NCI-H2227 (cell line): Measurements from ENCODE around the gene KBTBD3.

Experiments used
- DNase-seq: peaks from one replicate; lab custom pipeline; 2025; ENCODE audit not compliant: unreplicated experiment; lab: John Stamatoyannopoulos, UW

The KBTBD3 gene, protein sequence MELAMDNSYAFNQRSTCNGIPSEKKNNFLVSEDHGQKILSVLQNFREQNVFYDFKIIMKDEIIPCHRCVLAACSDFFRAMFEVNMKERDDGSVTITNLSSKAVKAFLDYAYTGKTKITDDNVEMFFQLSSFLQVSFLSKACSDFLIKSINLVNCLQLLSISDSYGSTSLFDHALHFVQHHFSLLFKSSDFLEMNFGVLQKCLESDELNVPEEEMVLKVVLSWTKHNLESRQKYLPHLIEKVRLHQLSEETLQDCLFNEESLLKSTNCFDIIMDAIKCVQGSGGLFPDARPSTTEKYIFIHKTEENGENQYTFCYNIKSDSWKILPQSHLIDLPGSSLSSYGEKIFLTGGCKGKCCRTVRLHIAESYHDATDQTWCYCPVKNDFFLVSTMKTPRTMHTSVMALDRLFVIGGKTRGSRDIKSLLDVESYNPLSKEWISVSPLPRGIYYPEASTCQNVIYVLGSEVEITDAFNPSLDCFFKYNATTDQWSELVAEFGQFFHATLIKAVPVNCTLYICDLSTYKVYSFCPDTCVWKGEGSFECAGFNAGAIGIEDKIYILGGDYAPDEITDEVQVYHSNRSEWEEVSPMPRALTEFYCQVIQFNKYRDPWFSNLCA

DNA sequence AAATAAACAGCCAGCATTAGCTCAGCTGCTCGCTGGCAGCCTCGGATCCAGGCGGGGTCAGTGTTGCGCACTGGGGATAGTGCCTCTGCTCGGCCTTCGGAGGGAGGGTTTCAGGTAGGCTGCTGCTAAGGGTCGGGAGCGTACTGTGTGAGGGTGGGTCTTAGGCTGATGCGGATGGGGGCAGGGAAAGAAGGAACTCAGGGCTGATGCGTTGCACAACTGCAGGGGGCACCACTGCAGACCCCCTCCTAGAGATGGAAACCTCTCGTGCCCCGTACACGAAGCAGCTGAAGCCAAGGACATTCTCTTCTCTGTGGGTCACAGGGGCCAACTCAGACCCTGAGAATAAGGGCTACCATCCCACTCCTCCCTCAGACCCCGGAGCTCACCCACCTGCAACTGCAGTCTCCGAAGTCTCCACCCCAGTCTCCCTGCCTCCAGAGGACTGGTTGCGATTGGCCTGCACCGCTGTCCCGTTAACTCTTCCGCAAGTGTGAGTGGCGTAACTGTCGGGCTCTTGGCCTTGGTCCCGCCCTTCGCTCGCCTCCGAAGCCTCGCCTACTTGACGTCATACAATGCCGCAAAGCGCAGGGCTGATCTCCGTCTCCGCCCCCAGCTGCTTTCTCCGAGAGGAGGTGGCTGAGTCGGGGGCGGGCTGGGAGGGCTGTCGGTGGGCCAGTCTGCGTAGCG is at the start of gene KBTBD3:
Gene KBTBD3, minus strand, starts transcription at position 429 of the 690 bp plus-strand sequence. CDS start 18,250 bp downstream, outside the sequence.
- DNase-seq: peak; percentile 98

DNA sequence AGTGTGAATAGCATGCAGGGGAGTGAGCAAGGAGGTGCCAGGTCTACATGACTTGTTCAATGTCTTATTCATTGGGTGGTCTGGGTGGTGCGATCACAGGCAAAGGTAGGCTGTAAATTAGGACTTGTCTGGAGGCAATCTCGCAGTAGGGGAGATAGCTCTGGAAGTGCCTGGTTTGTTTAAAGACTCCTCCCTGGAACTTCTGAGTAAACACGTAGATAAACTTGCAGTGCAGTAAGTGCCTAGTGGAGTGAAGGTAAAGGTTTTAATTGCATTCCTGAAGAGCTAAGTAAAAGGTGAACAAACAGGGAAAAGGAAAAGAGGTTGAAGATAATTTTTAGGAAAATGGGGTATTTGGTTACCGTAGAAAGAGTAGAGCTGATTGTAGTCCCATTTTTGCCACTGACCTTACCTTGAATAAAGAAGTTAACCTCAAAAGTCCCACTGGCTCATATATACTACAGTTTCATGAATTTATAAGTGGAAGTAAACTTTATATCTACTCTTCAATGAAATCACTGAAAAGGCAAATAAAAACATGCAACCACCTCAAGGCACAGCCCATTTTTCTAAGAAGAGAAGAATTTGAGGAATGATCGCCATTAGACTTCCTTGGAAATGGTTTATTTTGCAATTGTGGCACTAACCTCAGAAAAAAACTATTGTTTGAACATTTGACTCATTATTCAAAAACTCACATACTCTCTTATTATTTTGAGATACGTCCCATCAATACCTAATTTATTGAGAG is 44.6 kb upstream of the KBTBD3 start:
- no peak for DNase-seq

DNA sequence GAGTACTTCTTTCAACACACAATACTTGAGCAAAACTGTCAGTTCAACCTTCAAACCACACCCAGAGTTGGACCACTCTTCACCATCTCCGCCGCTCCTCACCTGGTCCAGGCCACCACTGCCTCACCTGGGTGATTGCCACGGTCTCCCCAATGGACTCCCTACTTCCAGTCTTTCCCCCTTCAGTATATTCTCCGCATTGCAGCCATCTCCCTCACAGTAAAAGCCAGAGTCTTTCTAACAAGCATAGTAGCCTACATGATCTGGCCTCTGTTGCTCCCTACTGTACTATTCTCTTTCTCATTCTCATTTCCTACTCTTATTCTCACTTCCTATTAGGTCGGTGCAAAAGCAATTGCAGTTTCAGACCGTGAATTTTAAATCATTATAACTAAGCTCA is 28.8 kb upstream of the KBTBD3 start:
- DNase-seq: no peak

DNA sequence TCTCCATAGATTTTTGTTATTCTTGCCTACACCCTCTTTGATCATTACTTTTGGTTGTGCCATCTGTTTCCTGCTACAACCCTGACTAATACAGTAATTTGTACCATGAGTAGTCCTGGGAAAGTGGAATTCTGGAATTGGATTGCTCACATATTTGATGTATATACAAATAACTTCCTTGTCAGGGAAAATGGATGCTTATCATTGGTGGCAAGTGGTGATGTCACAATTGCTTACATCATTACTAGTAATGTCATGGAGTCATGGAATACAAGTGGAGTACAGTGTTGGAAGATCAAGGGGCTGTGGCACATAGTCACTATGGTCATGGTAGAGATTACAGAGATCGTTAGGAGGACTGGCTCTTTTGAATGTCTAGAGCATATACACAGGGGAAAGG is 24.7 kb upstream of the KBTBD3 start:
- DNase-seq: no peak

DNA sequence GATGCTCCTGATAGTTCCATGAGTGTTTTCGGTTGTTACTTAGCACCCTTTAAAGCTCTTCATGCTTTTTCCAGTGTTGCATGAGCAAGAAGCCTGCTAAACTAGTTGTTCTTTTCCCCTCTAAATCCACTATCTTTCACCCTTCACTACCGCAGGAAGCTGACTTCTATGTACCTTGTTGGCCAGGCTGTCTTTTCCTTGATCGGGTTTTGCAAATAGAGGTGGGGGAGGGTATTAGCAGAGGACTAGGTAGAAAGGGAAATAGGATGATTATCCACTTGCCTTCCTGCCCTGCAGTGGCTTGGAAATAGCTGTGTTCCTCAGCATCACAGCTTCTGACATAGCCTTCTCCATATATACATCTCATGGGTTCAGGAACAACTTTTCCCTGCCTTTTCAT is 24.2 kb upstream of the KBTBD3 start:
- DNase-seq: no peak

DNA sequence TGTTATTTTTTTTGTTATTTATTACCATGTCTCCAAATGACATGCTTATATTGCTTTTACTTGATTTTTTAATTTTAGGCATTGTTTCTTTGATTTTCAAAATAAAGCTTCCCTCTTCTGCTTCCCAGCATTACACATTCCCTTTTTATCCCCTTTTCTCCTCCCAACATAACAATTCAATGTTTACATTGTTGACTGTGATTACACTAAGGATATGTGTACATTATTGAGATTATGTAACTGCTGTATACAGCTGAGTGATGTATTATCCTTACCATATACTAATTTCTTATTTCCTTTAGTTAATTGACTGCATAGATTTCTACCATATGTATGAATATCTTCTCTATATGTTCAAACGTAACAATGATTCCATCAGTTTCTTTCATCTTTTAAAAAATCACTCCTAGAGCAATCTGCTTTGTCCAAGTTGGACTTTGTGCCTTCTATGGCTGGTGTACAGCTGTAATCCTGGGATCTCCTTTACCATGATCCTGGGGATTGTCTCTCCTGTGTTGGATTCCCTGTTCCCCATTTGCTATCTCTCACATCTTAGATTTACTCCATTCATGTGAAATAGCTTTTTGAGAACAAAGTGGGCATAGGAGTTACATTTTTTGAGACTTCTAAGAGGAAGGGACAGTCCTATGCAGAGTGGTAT is 21.9 kb upstream of the KBTBD3 start:
- no peak for DNase-seq

DNA sequence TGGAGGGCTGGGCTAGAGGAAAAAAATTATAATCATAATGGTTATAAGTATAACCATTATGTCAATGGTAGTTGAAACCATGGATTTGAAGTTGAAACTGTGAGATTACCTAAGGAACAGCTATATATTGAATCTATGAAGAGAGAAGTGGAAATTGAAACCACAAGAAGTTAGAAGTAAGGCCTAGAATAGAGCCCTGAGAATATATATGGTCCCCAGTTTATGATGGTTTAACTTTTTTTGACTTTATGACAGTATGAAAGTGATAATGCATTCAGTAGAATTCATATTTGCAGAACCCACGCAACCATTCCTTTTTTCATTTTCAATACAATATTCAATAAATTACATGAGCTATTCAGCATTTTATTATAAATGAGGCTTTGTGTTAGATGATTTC is 15.3 kb upstream of the KBTBD3 start:
- DNase-seq: no peak

DNA sequence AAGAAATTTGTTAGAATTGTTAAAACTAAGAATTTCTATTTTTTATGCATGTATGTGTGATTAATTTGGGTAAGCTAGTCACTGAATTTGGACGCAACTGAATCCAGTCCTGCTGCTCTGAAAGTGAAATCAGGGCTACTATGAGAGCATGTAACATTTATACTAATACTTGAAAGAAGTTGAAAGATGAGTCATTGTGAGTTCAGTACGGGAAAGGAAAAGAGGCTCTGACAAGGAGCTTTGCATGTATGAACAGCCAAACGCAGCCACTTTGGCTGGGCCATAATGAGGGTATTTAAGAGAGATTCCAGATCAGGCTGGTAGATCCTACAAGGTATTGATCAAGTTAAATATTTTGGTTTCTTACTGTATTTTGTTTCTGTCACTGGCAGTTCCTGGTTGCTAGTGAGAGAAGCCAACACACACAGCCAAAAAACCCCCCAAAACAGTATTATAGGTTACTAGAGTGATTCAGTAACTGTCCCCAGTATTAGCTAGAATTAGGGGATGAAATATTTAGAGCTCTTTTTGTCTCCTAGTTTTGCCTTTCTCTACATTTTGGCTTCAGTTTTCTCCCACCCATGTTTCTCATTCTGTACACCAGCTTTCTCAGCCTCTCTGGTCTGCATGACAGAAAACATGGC is 14.5 kb upstream of the KBTBD3 start:
- DNase-seq: no peak

DNA sequence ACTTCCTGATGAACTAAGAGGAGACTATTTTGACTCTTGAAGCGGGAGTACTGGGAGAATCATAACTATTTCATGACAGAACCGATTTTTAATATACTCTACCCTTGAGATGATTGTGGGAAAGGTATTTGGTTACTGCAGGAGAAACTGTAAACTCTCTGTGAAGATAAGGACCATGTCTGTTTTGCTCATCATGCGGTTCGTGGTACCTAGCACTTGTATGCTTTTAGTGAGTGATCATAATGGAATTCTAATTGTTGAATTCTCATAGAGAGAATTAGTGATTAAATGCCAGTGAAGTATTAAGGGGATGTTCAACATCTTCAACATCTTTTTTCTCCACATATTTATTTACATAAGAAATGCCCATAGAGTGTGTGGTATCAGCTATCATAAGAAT is 11.7 kb upstream of the KBTBD3 start:
- no peak for DNase-seq

DNA sequence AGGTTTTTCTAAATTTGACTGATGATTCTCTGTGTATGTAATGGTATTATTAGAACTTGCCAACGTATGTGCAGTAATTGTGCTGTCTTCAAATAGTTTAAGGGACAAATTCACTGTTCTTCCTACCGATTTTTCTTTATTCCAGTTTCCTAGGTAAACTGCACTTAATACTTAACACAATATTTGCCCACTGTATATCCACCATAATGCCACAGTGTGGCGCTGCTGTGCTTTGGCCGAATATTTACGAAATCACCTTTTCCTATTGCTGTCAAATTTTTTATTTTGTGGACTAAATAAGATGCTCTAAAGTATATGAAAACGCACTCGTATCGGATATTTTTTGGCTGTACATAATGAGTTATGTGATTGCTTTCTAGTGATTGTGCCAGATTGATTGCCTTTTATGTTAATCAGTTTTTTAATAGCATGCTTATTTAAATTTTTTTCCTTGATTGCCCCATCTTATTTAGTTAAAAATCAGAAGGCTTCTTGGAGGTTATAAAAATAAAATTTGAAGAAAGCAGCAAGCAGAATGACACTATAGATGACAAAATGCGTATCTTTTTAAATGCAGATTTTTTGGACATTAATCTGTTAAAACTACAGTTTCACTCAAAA is 10.8 kb upstream of the KBTBD3 start:
- peak; percentile 45 for DNase-seq

DNA sequence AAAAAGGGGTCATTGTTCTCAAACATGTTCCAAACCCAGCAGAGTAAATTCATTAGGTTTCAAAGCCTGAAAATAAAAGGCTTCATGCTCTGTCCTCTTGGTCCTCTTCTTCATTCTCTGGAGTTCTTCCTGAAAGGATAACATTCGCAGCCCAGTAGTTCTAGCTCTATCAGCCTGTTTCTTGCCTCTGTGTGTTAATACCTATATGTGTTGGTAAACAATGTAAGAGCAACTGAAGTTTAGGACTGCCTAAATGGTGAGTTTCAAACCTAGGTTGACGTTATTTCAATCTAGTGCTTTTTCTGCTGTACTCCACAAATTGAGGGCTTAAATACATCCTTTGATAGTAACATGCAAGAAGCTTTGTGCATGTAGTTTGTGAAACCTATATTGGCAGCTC is 9.7 kb upstream of the KBTBD3 start:
- no peak for DNase-seq

DNA sequence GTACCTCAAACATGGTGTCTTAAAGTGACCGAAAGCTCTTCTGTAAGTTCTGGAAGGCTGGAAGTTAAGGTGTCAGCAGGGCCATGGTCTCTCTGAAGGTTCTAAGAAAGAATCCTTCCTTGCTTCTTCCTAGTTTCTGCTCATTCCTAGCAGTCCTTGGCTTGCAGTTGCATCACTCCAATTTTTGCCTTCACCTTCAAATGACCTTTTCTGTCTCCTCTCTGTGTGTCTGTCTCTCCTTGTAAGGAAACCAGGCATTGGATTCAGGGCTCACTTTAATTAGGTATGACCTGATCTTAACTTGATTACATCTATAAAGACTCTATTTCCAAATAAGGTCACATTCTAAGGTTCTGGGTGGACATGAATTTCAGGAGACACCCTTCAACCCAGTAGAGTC is 9.0 kb upstream of the KBTBD3 start:
- DNase-seq: no peak

DNA sequence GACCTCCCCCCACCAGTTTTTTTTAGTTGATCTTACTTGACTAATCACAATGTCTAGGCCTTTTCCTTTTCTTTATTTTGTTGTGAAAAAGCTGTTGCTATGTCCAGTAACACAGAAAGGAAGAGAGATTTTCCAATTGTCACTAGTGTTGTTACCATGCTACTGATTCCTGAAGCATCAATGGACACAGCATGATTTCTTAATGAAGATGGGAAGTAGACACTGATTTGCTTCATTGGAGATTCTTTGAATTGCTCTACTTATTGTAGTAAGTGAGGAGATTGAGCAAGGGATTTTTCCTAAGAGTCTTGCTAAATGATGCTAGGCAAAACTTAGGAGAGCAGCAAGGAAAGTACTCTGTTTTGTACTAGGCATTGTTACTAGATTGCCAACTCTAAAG is 4.9 kb upstream of the KBTBD3 start:
- no peak for DNase-seq

DNA sequence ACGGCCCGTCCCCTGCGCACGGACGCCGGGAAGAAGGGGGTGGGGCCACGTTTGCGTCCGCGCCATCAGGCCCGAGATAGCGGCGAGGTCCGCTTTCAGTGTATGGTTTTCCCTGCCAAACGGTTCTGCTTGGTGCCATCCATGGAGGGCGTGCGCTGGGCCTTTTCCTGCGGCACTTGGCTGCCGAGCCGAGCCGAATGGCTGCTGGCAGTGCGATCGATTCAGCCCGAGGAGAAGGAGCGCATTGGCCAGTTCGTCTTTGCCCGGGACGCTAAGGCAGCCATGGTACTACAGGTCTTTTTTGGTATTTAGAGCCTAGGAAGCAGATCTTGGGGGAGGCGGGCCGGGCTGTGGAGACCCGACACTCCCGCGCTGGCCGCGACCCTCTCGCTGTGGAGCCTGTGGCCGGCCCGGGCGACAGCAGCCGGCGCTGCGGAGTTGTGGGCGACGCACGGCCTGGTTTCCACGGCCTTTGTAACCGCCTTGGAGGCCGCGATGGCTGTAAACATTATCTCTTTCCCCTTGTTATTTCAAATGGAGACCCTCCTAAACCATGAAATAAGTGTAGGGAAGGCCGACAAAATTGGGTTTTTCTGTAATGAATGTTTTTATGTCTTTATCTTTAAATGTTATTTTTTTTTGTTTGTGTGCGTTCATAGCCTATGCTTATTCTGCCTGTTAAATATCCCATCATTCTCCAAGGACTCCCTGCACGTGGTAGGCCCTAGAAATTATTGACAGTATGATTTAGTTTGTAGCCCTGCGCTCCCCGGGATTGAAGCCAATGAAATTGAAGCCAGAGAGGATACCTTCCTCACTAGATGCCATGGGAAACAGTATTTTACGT is 685 bp upstream of the KBTBD3 start, which contains the start of gene AASDHPPT:
Gene AASDHPPT, plus strand, starts transcription at position 54 of the 847 bp plus-strand sequence. Its CDS starts 49 bp downstream, at position 103.
- DNase-seq: peak; percentile 39

DNA sequence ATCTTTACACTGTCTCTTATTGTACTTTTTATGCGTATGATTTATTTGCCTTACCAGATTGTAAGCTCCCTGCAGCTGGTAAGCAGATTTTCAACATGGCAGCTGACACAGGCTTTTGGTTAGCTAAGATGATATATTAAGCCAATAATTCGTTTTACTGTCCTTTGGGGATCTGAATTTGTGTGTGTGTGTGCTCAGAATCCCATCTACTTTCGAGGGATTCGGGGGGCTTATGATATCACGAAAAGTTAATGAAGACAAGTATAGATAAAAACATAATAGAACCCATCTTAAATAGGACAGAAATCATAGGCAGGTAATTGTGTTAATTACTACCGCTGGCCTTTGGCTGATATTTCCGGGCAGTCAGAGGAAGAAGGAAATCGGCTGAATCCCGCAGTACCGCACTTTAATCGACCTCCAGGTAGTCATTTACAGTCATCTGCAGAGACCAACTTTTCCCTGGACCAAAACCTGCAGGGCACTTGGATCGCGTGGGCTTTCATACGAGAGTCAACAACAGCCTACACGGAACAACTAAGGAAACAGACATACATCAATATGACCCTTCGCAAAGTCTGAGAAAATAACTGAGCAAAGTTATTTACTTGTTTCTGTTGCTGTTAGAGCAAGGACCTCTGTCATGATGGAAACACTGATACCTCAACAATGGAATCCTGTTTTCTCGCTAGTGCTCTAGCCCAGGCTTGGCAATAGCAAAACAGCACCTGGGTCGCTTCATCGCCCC is 802 bp downstream of the KBTBD3 start:
- peak; percentile 33 for DNase-seq

DNA sequence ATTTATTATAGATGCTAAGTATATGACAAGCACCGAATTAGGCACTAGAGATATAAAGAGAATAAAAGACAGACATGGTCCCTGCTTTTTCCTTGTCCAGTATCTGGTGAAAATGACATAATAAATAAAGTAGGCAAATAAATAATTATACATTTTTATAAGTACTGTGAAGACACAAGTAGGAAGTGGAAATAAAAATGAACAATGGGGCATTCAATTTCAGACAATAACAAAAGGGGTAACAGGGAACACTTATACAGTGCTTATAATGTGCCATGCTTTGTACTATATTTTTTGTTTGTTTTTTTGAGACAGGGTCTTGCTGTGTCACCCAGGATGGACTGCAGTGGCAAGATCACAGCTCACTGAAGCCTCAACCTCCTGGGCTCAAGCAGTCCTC is 4.3 kb downstream of the KBTBD3 start:
- no peak for DNase-seq

DNA sequence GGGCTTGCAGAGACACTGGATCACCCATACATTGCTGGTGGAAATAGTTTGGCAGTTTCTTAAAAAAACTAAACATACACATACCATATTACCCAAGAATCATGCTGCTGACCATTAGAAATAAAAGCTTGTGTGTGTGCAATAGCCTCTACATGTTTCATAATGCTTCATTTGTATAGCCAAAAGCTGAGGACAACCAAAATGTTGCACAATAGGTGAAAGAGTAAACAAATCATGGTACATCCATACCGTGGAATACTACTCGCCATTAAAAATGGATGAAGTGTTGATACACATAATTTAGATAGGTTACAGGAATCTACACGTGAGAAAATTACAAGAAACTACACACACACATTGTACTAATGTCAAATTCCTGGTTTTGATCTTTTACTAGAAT is 6.5 kb downstream of the KBTBD3 start:
- DNase-seq: no peak

DNA sequence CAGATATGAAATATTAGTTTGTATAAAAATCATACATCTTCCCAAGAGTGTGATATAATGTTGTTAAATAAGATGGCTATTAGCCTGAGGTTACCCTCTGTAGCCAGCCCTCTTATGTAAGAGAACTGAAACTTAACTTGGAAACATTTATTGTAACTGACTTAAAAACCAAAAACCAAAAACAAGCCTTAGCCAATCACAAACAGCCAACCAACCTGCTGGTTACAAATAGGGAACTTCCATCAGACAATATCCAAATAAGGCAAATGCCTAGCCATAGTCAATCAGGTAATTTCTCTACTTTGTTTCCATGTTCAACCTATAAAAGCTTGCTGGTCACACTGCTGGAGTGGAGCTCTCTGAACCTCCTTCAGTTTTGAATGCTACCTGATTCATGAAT is 14.1 kb downstream of the KBTBD3 start:
- no peak for DNase-seq
